B cell (primary cell): ENCODE data around the gene PRSS16.

ENCODE experiments used
- EZH2 ChIP-seq: IDR thresholded peaks from 2 replicates; pipeline ENCODE4 v1.6.1; 2012; ENCODE audit warnings: borderline replicate concordance, low read depth, mild to moderate bottlenecking, moderate library complexity, low read length; ENCODE audit not compliant: insufficient read depth, poor library complexity, severe bottlenecking
- TF ChIP-seq, protein P1 (sequence below): fragments of 200-600 bp; IDR thresholded peaks from one replicate; pipeline ENCODE4 v1.8.0; 2022; ENCODE audit warnings: antibody characterized with exemption, mild to moderate bottlenecking

GRCh38 chr6:27303613-27304272 lies 56.2 kb downstream of the PRSS16 start:
- TF ChIP-seq, protein P1, sequence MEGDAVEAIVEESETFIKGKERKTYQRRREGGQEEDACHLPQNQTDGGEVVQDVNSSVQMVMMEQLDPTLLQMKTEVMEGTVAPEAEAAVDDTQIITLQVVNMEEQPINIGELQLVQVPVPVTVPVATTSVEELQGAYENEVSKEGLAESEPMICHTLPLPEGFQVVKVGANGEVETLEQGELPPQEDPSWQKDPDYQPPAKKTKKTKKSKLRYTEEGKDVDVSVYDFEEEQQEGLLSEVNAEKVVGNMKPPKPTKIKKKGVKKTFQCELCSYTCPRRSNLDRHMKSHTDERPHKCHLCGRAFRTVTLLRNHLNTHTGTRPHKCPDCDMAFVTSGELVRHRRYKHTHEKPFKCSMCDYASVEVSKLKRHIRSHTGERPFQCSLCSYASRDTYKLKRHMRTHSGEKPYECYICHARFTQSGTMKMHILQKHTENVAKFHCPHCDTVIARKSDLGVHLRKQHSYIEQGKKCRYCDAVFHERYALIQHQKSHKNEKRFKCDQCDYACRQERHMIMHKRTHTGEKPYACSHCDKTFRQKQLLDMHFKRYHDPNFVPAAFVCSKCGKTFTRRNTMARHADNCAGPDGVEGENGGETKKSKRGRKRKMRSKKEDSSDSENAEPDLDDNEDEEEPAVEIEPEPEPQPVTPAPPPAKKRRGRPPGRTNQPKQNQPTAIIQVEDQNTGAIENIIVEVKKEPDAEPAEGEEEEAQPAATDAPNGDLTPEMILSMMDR = no peak
- TF ChIP-seq EZH2 = no peak
